ENCODE data around the gene KCNF1.

GRCh38 chr2:10919771-10920621 lies 8.3 kb downstream of the KCNF1 start:
- TF ChIP-seq CTCF (conservative IDR thresholded peaks at IDR 0.05 in 1 of 2, IDR thresholded peaks at IDR 0.05 in 1 of 2; ENCODE audit: low read depth in 1 of 2, low read length in 2 of 2): no peak
- no peak for TF ChIP-seq EZH2 (IDR thresholded peaks at IDR 0.05; ENCODE audit: low read length, missing control alignments)
